Measurements from ENCODE around the gene LRSAM1. TPM values are rescaled to one million over a fixed set of nuclear protein-coding genes. Genes with fewer than 3 reads are reported as not detected.

LRSAM1 gene
- total and polyA plus RNA-seq, 12 donors = 6.8 to 74.8 (median 29.3) TPM

DNA sequence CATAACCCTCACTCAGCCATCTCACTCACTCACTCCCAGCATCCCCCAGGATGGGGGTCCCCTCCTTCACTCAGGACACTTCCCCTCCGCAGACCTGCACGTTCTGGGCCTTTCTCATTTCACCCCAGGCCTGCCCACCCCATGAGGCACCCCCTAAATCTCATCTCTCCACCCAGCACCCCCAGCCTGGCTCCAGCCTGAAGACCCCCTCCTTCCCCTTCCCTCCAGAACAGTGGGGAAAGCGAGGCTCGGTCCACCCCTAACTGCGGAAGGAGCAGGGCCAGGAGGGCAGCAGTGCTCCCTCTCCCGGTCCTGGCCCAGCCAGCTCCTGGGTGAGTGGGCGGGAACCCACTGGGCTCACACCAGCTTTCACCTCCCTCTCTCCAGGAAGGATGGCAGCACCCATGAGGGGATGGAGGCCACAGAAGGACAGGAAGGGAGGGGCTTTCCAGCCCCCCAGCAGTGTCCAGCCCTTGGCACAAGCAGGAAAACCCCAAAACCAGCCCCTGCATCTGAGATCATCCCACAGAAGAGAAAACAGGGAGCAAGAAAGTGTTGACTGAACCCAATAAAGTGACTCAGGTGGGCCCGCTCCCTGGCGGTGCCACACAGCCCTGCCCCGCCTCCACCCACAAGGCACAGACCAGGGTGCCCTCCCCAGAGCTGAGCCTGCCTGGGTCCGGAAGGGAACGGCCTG, 55.0 kb downstream of the LRSAM1 start:
- intact Hi-C loops (cut with DNase I) = loop anchor here (5.0 to 10.0 kb wide), 3 partner anchors 226 to 419 kb away; partner anchors contain the start of gene TOR2A (in 1 of the 2)
- Histone ChIP-seq H3K4me3 (no peak overlapping the region), H3K27ac (peak overlapping the region; percentile 39 to 93 (median 75)), H3K27me3 (no peaks in the 10 kb centered on the region), H3K9me3 (replicated peaks in 1 of 3) (no peaks in the 10 kb centered on the region), H3K4me1 (replicated peaks in 1 of 2) (peaks cover 37 to 58% of the 10 kb centered on the region in 2 donors), H3K36me3 (replicated peaks in 1 of 2) (peaks cover 0 to 58% of the 10 kb centered on the region in 2 donors)
- 81 to 89% (median 82%) methylated on average over 4 to 12 of the region's 12 CpGs for WGBS, 4 donors
- peak in 1 of 7 donors; percentile 41 for DNase-seq
- TF ChIP-seq, protein P1, sequence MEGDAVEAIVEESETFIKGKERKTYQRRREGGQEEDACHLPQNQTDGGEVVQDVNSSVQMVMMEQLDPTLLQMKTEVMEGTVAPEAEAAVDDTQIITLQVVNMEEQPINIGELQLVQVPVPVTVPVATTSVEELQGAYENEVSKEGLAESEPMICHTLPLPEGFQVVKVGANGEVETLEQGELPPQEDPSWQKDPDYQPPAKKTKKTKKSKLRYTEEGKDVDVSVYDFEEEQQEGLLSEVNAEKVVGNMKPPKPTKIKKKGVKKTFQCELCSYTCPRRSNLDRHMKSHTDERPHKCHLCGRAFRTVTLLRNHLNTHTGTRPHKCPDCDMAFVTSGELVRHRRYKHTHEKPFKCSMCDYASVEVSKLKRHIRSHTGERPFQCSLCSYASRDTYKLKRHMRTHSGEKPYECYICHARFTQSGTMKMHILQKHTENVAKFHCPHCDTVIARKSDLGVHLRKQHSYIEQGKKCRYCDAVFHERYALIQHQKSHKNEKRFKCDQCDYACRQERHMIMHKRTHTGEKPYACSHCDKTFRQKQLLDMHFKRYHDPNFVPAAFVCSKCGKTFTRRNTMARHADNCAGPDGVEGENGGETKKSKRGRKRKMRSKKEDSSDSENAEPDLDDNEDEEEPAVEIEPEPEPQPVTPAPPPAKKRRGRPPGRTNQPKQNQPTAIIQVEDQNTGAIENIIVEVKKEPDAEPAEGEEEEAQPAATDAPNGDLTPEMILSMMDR (IDR thresholded peaks at IDR 0.05) = peak in 1 of 6 experiments; percentile 11
- no peak for TF ChIP-seq POLR2A (IDR thresholded peaks at IDR 0.05)

DNA sequence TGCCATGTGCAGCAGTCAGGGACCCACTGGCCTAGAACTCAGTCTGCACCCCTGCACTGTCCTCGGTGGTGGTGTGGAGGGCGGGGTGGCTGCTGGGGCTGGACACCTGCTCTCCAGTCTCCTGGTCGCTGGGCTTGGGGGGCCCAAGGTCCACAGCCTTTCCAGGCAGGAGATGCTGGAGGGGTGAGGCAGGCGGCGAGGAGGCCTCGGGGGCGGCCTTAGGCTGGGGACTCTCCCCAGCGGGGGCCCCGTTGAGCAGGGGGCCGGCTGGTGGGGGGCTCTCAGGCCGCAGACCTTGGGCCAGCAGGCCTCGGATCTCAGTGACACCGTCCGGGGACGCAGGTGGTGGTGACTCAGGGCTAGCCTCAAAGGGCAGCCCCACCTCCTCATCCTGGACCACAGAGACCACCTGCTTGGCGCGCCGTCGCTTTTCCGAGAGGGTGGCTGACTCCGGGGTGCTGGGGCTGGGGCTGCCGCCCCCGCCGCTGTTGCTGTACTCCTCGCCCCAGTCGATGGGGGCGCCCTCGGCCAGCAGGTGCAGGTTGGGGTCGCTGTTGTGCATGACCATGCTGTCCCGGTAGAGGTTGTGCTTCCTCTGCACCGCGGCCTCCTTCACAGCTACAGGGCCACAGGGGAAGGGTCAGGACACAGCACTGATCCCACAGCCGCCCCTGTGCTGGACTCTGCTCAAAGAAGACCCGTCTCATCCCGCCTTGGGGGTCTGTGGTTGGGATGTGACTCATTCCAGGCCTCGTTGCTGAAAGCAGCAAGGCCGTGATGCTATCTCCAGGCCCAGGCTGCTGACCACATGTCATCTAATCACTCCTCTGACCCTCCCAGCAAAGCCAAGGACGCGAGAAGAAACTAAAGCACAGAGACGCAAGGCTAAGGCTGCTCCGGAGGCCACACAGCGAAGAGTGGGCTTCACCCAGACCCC, 55.8 kb downstream of the LRSAM1 start:
- intact Hi-C loops (cut with DNase I) = loop anchor here (5.0 to 10.0 kb wide), 3 partner anchors 225 to 418 kb away; partner anchors contain the start of gene TOR2A (in 1 of the 2)
- WGBS, 4 donors = 58 to 68% (median 61%) methylated on average over 6 to 42 of the region's 42 CpGs
- peaks cover 0 to 51% of the 10 kb centered on the region in 2 donors for H3K36me3 ChIP-seq (replicated peaks in 1 of 2)
- TF ChIP-seq, protein P1 (IDR thresholded peaks at IDR 0.05) = no peak
- no peak for TF ChIP-seq POLR2A (IDR thresholded peaks at IDR 0.05)
- H3K9me3 ChIP-seq (replicated peaks in 1 of 3) = no peaks in the 10 kb centered on the region
- H3K4me3 ChIP-seq = no peak overlapping the region
- peak in 6 of 7 donors; percentile 64 to 79 (median 75) for DNase-seq
- peaks cover 37 to 58% of the 10 kb centered on the region in 2 donors for H3K4me1 ChIP-seq (replicated peaks in 1 of 2)
- no peaks in the 10 kb centered on the region for H3K27me3 ChIP-seq
- peak overlapping the region in 4 of 5 donors; percentile 72 to 93 (median 82) for H3K27ac ChIP-seq

DNA sequence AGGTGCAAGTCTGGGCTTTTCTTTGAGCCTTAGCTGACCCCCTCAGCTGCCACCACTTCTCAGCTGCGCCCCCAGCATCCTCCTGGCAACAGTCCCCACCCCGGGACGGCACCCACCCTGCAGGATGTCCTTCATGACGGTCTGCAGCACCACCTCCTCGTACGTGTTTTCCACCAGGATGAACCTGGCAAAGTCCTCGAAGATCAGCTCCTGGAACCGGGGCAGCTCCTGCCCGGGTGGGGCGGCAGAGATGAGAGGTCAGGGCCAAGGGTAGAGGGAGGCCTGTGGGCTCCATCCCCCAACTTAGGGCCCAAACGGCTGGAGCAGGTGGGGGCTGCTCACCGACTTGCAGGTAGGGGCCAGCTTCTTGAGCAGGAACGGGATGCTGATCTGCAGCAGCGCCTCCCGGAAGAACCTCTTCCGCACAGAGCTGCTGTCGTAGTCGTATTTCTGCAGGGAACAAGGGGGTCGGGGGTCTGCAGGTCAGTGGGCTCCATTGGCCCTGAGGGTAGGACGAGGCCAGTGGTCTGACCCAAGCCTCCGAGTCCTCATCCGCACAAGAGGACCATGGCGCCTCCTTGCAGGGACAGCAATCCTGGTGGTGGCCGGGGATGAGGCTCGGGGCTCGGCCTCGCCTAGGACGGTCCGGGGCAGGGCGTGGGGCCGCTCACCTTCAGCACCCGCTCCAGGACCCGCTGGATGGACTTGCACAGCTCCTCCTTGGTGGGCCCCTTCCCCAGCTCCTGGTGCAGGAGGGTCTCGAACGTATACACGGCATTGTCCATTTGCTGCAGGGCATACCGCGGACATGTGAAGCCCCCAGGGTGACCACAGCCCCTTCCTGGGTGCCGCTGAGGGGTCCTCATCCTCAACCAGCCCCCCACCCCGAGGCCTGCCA, 56.7 kb downstream of the LRSAM1 start:
- intact Hi-C loops (cut with DNase I) = loop anchor here (5.0 to 10.0 kb wide), 3 partner anchors 224 to 417 kb away; partner anchors contain the start of gene TOR2A (in 1 of the 2)
- WGBS, 4 donors = 80 to 91% (median 84%) methylated on average over 11 to 40 of the region's 40 CpGs
- no peaks in the 10 kb centered on the region for H3K27me3 ChIP-seq
- H3K36me3 ChIP-seq (replicated peaks in 1 of 2) = peaks cover 0 to 49% of the 10 kb centered on the region in 2 donors
- H3K27ac ChIP-seq = peak overlapping the region in 4 of 5 donors; percentile 75 to 93 (median 88)
- H3K4me3 ChIP-seq = no peak overlapping the region
- TF ChIP-seq POLR2A (IDR thresholded peaks at IDR 0.05) = no peak
- TF ChIP-seq, protein P1 (IDR thresholded peaks at IDR 0.05) = no peak
- H3K9me3 ChIP-seq (replicated peaks in 1 of 3) = no peaks in the 10 kb centered on the region
- peaks cover 37 to 58% of the 10 kb centered on the region in 2 donors for H3K4me1 ChIP-seq (replicated peaks in 1 of 2)
- peak in 2 of 7 donors; percentile 34 to 41 for DNase-seq

All from adrenal gland (tissue), 12 donors.